Chondrocyte (in vitro differentiated cells): Measurements from ENCODE around the gene TMEM254. TPM values are rescaled to one million over a fixed set of nuclear protein-coding genes. Genes with fewer than 3 reads are reported as not detected.
"Not testable (repeated sequence)": the region's sequence is repeated elsewhere in the genome, so short reads cannot be mapped to it uniquely, and the experiment has no call there.

ENCODE experiments used
- DNase-seq: peaks from one replicate; pipeline ENCODE4 v3.0.0; 2021; ENCODE audit warnings: mixed read lengths, low spot score
- H3K27ac Mint-ChIP-seq: one replicate; pipeline ENCODE4 v1.8.0; 2021; ENCODE audit warnings: mild to moderate bottlenecking, moderate library complexity, mixed read lengths; ENCODE audit not compliant: unreplicated experiment
- H3K27me3 Mint-ChIP-seq: 2 replicates; pipeline ENCODE4 v1.8.0; 2021; ENCODE audit warnings: low read depth, mixed read lengths
- H3K36me3 Mint-ChIP-seq: 2 replicates; pipeline ENCODE4 v1.8.0; 2021; ENCODE audit warnings: low read depth, mixed read lengths
- H3K4me1 Mint-ChIP-seq: 2 replicates; pipeline ENCODE4 v1.8.0; 2021; ENCODE audit warnings: low read depth, mild to moderate bottlenecking, mixed read lengths
- H3K4me3 Mint-ChIP-seq: one replicate; pipeline ENCODE4 v1.8.0; 2021; ENCODE audit warnings: mild to moderate bottlenecking, moderate library complexity, mixed read lengths; ENCODE audit not compliant: unreplicated experiment
- H3K9me3 Mint-ChIP-seq: 2 replicates; pipeline ENCODE4 v1.8.0; 2021; ENCODE audit warnings: low read depth, mixed read lengths
- total RNA-seq: library from RNA; stranded (reverse); gene quantifications from 3 replicates; pipeline ENCODE4 v1.2.1, GENCODE V29; 2021
- TF ChIP-seq, protein P1 (sequence below): fragments of 200-600 bp; sonication (generic); IDR thresholded peaks from 2 replicates; pipeline ENCODE4 v1.5.0; 2021; ENCODE audit warnings: antibody characterized with exemption, mild to moderate bottlenecking, moderate library complexity

Gene TMEM254
- total RNA-seq, 1 donor from 2014 or later: 19.6 TPM

DNA sequence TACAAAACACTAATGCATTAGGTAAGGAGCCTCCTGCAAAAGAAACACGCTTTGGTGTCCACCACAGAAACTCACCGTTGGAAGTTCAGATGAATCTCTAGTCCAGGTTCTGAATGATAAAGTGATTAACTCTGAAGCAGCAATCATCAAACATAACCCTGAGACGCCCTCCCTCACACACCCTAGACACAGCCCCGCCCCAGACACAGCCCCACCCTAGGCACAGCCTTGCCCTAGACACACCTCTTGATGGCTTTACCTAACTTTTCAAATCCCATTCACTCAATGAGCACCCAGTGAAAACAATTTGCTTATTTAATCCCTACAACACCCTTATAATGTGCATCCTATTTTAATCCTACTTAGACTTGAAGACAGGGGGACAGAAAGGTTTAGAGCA is 21.3 kb upstream of the TMEM254 start:
- no peak for DNase-seq
- H3K9me3 Mint-ChIP-seq: no peaks in the 10 kb centered on the region
- TF ChIP-seq, protein P1, sequence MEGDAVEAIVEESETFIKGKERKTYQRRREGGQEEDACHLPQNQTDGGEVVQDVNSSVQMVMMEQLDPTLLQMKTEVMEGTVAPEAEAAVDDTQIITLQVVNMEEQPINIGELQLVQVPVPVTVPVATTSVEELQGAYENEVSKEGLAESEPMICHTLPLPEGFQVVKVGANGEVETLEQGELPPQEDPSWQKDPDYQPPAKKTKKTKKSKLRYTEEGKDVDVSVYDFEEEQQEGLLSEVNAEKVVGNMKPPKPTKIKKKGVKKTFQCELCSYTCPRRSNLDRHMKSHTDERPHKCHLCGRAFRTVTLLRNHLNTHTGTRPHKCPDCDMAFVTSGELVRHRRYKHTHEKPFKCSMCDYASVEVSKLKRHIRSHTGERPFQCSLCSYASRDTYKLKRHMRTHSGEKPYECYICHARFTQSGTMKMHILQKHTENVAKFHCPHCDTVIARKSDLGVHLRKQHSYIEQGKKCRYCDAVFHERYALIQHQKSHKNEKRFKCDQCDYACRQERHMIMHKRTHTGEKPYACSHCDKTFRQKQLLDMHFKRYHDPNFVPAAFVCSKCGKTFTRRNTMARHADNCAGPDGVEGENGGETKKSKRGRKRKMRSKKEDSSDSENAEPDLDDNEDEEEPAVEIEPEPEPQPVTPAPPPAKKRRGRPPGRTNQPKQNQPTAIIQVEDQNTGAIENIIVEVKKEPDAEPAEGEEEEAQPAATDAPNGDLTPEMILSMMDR: no peak
- H3K36me3 Mint-ChIP-seq: no peaks in the 10 kb centered on the region
- no peaks in the 10 kb centered on the region for H3K27me3 Mint-ChIP-seq
- no peak overlapping the region for H3K27ac Mint-ChIP-seq
- H3K4me1 Mint-ChIP-seq: no peaks in the 10 kb centered on the region
- no peak overlapping the region for H3K4me3 Mint-ChIP-seq

DNA sequence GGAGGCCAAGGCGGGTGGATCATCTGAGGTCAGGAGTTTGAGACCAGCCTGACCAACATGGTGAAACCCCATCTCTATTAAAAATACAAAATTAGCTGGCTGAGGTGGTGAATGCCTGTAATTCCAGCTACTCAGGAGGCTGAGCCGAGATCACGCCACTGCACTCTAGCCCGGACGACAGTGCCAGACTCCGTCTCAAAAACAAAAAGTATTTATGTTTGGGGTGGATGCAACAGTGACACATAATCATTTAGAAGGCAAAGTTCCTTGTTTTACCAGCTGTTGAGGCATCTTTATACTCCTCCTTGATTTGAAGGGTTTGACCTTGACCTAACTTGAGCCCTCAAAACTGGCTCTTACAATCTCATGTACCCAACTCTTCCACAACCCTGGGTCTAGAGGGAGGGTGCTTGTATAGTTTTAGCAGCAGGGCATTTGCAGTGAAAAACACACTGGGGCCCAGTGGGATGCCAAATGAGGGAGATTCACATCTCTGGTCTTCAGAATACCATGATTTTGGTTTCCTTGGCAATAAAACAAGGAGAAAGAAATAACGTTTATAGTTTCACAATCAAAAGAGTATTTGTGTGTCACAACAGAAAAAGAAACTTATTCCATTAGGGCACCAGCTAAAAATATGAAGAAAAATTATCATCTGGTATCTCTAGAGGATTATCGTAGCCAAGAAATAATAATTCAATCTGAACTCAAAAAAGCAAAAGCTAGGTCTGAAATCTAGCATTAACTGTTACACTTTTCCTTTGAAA is 14.2 kb upstream of the TMEM254 start:
- no peak for DNase-seq
- Mint-ChIP-seq H3K4me1 (peaks cover 3% of the 10 kb centered on the region), H3K27me3 (no peaks in the 10 kb centered on the region)

DNA sequence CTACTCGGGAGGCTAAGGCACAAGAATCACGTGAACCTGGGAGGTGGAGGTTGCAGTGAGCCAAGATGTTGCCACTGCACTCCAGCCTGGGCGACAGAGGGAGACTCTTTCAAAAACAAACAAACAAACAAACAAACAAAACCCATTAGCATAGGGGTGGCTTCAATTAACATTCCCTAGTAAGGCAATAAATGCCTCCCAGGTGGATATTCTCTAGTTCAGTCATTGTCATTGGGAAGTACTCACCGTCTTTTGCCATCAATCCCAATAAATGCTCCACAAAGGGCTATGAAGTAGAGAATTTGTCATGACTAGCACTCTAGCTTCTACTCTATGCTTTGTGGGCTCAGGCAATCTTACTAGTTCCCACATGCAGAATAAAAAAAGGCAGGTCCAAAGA is 11.7 kb upstream of the TMEM254 start:
- no peak overlapping the region for H3K4me3 Mint-ChIP-seq
- peaks cover 3% of the 10 kb centered on the region for H3K4me1 Mint-ChIP-seq
- no peaks in the 10 kb centered on the region for H3K36me3 Mint-ChIP-seq
- no peaks in the 10 kb centered on the region for H3K27me3 Mint-ChIP-seq
- TF ChIP-seq, protein P1: no peak
- DNase-seq: no peak
- no peak overlapping the region for H3K27ac Mint-ChIP-seq
- peaks cover 5% of the 10 kb centered on the region for H3K9me3 Mint-ChIP-seq

More for the DNA sequence above, 14.2 kb upstream of the TMEM254 start:
- Mint-ChIP-seq H3K9me3 (peaks cover 5% of the 10 kb centered on the region), H3K36me3 (no peaks in the 10 kb centered on the region), H3K4me3 (no peak overlapping the region), H3K27ac (no peak overlapping the region)
- TF ChIP-seq, protein P1: no peak

DNA sequence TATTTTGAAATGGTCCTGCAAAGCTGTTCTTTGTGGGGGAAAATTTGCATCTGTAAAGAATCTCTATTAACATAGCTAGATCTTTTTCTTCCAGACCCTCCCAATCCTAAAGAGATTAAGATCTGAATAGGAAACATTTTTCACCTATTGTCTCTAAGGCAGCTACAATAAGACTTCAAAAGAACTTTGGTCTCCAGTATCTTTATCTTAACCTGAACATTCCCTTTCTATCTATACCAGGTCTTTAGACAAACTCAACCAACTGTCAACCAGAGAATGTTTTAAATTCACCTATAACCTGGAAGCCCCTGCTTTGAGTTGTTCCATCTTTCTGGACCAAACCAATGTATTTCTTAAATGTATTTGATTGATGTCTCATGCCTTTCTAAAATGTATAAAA is 10.6 kb upstream of the TMEM254 start:
- not testable (repeated sequence) for H3K4me3 Mint-ChIP-seq, H3K27me3 Mint-ChIP-seq, H3K36me3 Mint-ChIP-seq, H3K9me3 Mint-ChIP-seq, DNase-seq, H3K27ac Mint-ChIP-seq, H3K4me1 Mint-ChIP-seq

DNA sequence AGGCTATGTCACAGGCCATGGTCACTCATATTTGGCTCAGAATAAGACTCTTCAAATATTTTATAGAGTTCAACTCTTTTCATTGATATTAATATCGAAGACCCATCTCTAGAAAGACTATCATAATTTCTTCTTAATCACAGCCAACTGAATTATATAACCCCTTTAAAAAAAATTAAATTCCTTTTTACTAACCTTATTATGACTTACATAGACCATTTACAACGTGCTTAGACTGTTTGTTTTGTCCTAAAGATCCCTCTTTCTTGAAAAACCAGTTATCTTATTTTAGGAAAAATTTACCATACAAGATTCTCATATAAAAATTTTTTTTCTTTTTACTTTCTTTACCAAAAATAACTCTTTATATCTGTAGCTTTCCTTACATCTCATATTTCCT is 10.2 kb upstream of the TMEM254 start:
- Mint-ChIP-seq H3K9me3 (peaks cover 5% of the 10 kb centered on the region), H3K4me1 (peaks cover 3% of the 10 kb centered on the region), H3K27ac (no peak overlapping the region), H3K36me3 (no peaks in the 10 kb centered on the region), H3K27me3 (no peaks in the 10 kb centered on the region), H3K4me3 (no peak overlapping the region)
- no peak for DNase-seq
- TF ChIP-seq, protein P1: no peak

DNA sequence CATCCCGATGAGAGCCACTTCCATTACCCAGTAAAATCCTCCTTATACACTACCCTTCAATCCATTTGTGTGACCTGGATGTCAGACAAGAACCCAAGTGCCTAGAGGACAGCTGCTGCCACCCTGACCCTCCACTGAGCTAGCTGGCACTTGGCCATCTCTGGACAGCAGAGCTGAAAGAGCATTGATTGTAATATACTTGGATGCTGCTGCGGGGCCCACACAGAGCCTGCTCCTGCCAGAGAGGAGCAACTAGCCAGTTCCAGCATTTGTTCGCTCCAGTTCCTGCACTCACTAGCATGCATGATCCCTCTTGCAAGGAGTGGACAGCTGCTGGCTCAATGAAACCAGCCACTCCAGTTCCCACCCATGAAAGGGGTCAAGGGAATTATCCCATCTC is 8.4 kb upstream of the TMEM254 start:
- TF ChIP-seq, protein P1: no peak
- no peaks in the 10 kb centered on the region for H3K4me1 Mint-ChIP-seq
- H3K27ac Mint-ChIP-seq: no peak overlapping the region

More for the DNA sequence above, 8.4 kb upstream of the TMEM254 start:
- Mint-ChIP-seq H3K27me3 (no peaks in the 10 kb centered on the region), H3K36me3 (no peaks in the 10 kb centered on the region), H3K4me3 (no peak overlapping the region), H3K9me3 (peaks cover 5% of the 10 kb centered on the region)
- no peak for DNase-seq
